K562 (cell line): ENCODE data around the gene ACTL10. TPM values are rescaled to one million over a fixed set of nuclear protein-coding genes. Genes with fewer than 3 reads are reported as not detected.
A peak's percentile ranks its signal among the peaks of the same experiment; 100 is the strongest.

Experiments used
- CBX3 ChIP-seq, 2 experiments: IDR thresholded peaks; 1 replicate in 1 of 2; 2 replicates in 1 of 2; pipeline ENCODE4 v1.6.1; 2012; ENCODE audit warnings: inconsistent platforms in 2 of 2, low read length in 2 of 2, borderline replicate concordance in 1 of 2, control low read depth in 1 of 2
- ETS2 ChIP-seq: IDR thresholded peaks from 2 replicates; pipeline ENCODE4 v1.6.1; 2016; ENCODE audit warnings: borderline replicate concordance, missing genetic modification characterization, mild to moderate bottlenecking, moderate library complexity, missing compliant biosample characterization; ENCODE audit not compliant: poor library complexity, severe bottlenecking
- FOS ChIP-seq: IDR thresholded peaks from 3 replicates; pipeline ENCODE4 v1.6.1; 2011; ENCODE audit not compliant: insufficient read length; ENCODE audit errors: extremely low read depth
- GTF2F1 ChIP-seq: IDR thresholded peaks from 2 replicates; pipeline ENCODE4 v1.6.1; 2011; ENCODE audit warnings: low read depth, low read length, improper control_type of control experiment
- ILK ChIP-seq: fragments of 450-650 bp; IDR thresholded peaks from 2 replicates; pipeline ENCODE4 v1.6.1; 2016; ENCODE audit warnings: missing genetic modification characterization, low read depth, mild to moderate bottlenecking, missing compliant biosample characterization, moderate library complexity, borderline replicate concordance
- MEF2D ChIP-seq: conservative IDR thresholded peaks from 2 replicates; pipeline ENCODE4 v1.6.1; 2016; ENCODE audit warnings: low read depth, missing genetic modification characterization, missing compliant biosample characterization
- MXI1 ChIP-seq: IDR thresholded peaks from 2 replicates; pipeline ENCODE4 v1.6.1; 2011; ENCODE audit warnings: low read depth, mild to moderate bottlenecking, improper control_type of control experiment, low read length
- NCOA6 ChIP-seq: fragments of 450-650 bp; IDR thresholded peaks from 2 replicates; pipeline ENCODE4 v1.6.1; 2017; ENCODE audit warnings: mild to moderate bottlenecking
- NR3C1 ChIP-seq: sonication (generic); formaldehyde crosslinking; IDR thresholded peaks from 2 replicates; pipeline ENCODE4 v1.8.1; 2022; ENCODE audit warnings: missing genetic modification reagents
- NUFIP1 ChIP-seq: fragments of 450-650 bp; IDR thresholded peaks from 2 replicates; pipeline ENCODE4 v1.6.1; 2018; ENCODE audit not compliant: partially characterized antibody
- PHB ChIP-seq: fragments of 250-450 bp; sonication (Bioruptor Pico); IDR thresholded peaks from 2 replicates; pipeline ENCODE4 v1.5.0; 2021
- PHTF2 ChIP-seq: fragments of 250-450 bp; sonication (Bioruptor Pico); IDR thresholded peaks from 2 replicates; pipeline ENCODE4 v1.5.0; 2021; ENCODE audit warnings: mild to moderate bottlenecking
- POLR2A ChIP-seq: fragments of 450-650 bp; conservative IDR thresholded peaks from 2 replicates; pipeline ENCODE4 v1.6.1; 2016
- SIN3A ChIP-seq, 2 experiments: fragments of 150-350 bp in 1 of 2; IDR thresholded peaks; 2 replicates each; pipeline ENCODE4 v1.6.1; 2011 to 2016; ENCODE audit warnings: borderline replicate concordance in 2 of 2, low read depth in 2 of 2, low read length in 2 of 2, mild to moderate bottlenecking in 2 of 2, moderate library complexity in 2 of 2; ENCODE audit not compliant: control insufficient read depth in 1 of 2
- SMARCA4 ChIP-seq: fragments of 450-650 bp; IDR thresholded peaks from 2 replicates; pipeline ENCODE4 v1.6.1; 2016
- SNIP1 ChIP-seq: fragments of 450-650 bp; IDR thresholded peaks from 2 replicates; pipeline ENCODE4 v1.7.1; 2017; ENCODE audit warnings: low read depth, mild to moderate bottlenecking
- STAT5A ChIP-seq: IDR thresholded peaks from 2 replicates; pipeline ENCODE4 v1.6.1; 2012; ENCODE audit warnings: low read length, inconsistent platforms, borderline replicate concordance
- ZFP30 ChIP-seq: fragments of 250-450 bp; sonication (Bioruptor Pico); IDR thresholded peaks from 2 replicates; pipeline ENCODE4 v1.8.0; 2022; ENCODE audit warnings: moderate library complexity, mild to moderate bottlenecking, inconsistent platforms, borderline replicate concordance
- polyA plus RNA-seq, 8 experiments: library from polyadenylated mRNA; depleted of rRNA in 4 of 8; stranded (reverse) in 5 of 8; unstranded in 3 of 8; fragments of >200 nt; fragmentation: Nextera tagmentation in 2 of 8; fragmentation: Illumina TruSeq in 1 of 8; extraction: Ambion mirVana in 2 of 8; extraction: Trizol in 1 of 8; gene quantifications; 2 replicates each; pipeline versions ENCODE4 v1.2.1 to v1.2.3, GENCODE V29; 2011 to 2014; ENCODE audit warnings: inconsistent platforms in 1 of 8, missing spikeins in 1 of 8
- total RNA-seq, 7 experiments: library from RNA; depleted of rRNA in 6 of 7; stranded (reverse); fragments of >200 nt in 6 of 7; fragmentation: Illumina TruSeq in 2 of 7; extraction: Trizol in 2 of 7; gene quantifications; 2 replicates each; pipeline versions ENCODE4 v1.2.1 to v1.2.3, GENCODE V29; 2011 to 2021; ENCODE audit warnings: low replicate concordance in 1 of 7
- TF ChIP-seq, protein P1 (sequence below), 2 experiments: IDR thresholded peaks in 1 of 2; conservative IDR thresholded peaks in 1 of 2; 2 replicates each; pipeline ENCODE4 v1.6.1; 2016; ENCODE audit warnings: low read depth in 2 of 2, mild to moderate bottlenecking in 1 of 2, missing compliant biosample characterization in 1 of 2, missing genetic modification characterization in 1 of 2, moderate library complexity in 1 of 2
- TF ChIP-seq, protein P2 (sequence below): fragments of 250-450 bp; sonication (Bioruptor Pico); IDR thresholded peaks from 2 replicates; pipeline ENCODE4 v1.4.0; 2020; ENCODE audit warnings: mild to moderate bottlenecking, moderate library complexity
- TF ChIP-seq, protein P3 (sequence below), 2 experiments: IDR thresholded peaks; 2 replicates each; pipeline ENCODE4 v1.6.1; 2011; ENCODE audit warnings: borderline replicate concordance in 1 of 2, control low read depth in 1 of 2, low read depth in 1 of 2, low read length in 1 of 2, mild to moderate bottlenecking in 1 of 2, mixed read lengths in 1 of 2, moderate library complexity in 1 of 2; ENCODE audit not compliant: insufficient read depth in 1 of 2, insufficient read length in 1 of 2, poor library complexity in 1 of 2, severe bottlenecking in 1 of 2; ENCODE audit errors: extremely low read depth in 1 of 2

The ACTL10 gene
- total and polyA plus RNA-seq, 9 of the 15 experiments (the other 6 are each of a cell fraction or from before 2014, with no cell fraction given), result 0.07 to 0.14 TPM; not detected in 7

GRCh38 chr20:33685328-33686099 is 18.8 kb downstream of the ACTL10 start (continued):
- TF ChIP-seq, protein P1, sequence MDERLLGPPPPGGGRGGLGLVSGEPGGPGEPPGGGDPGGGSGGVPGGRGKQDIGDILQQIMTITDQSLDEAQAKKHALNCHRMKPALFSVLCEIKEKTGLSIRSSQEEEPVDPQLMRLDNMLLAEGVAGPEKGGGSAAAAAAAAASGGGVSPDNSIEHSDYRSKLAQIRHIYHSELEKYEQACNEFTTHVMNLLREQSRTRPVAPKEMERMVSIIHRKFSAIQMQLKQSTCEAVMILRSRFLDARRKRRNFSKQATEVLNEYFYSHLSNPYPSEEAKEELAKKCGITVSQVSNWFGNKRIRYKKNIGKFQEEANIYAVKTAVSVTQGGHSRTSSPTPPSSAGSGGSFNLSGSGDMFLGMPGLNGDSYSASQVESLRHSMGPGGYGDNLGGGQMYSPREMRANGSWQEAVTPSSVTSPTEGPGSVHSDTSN (CRISPR knock-in tag; IDR thresholded peaks at IDR 0.05; ENCODE audit: low read depth), result no peak
- TF ChIP-seq, protein P1 (tag; conservative IDR thresholded peaks at IDR 0.05; ENCODE audit: low read depth), result no peak
- TF ChIP-seq MXI1 (no peak), SNIP1 (no peak), NUFIP1 (no peak), NCOA6 (no peak), POLR2A (no peak; the same call in 1 of the 2 replicates), STAT5A (no peak), GTF2F1 (no peak), NR3C1 (no peak), PHTF2 (CRISPR knock-in tag) (no peak), ILK (tag) (no peak), MEF2D (tag) (no peak), FOS (no peak), ETS2 (no peak), ZFP30 (CRISPR knock-in tag) (no peak), SIN3A (IDR thresholded peaks at IDR 0.05; ENCODE audit: borderline replicate concordance in 2 of 2, control insufficient read depth in 1 of 2, low read depth in 2 of 2, low read length in 2 of 2) (peak; percentile 65 to 77; a peak in 2 of 4 replicates), PHB (no peak), CBX3 (IDR thresholded peaks at IDR 0.05; ENCODE audit: borderline replicate concordance in 1 of 2, low read length in 2 of 2) (0 out of 3 replicates have a peak, but pooled peaks of 1 of the 2 experiments have one; percentile 24), SMARCA4 (no peak)
- TF ChIP-seq, protein P2, sequence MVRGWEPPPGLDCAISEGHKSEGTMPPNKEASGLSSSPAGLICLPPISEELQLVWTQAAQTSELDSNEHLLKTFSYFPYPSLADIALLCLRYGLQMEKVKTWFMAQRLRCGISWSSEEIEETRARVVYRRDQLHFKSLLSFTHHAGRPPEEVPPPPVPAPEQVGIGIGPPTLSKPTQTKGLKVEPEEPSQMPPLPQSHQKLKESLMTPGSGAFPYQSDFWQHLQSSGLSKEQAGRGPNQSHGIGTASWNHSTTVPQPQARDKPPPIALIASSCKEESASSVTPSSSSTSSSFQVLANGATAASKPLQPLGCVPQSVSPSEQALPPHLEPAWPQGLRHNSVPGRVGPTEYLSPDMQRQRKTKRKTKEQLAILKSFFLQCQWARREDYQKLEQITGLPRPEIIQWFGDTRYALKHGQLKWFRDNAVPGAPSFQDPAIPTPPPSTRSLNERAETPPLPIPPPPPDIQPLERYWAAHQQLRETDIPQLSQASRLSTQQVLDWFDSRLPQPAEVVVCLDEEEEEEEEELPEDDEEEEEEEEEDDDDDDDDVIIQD (CRISPR knock-in tag), result no peak
- TF ChIP-seq, protein P3, sequence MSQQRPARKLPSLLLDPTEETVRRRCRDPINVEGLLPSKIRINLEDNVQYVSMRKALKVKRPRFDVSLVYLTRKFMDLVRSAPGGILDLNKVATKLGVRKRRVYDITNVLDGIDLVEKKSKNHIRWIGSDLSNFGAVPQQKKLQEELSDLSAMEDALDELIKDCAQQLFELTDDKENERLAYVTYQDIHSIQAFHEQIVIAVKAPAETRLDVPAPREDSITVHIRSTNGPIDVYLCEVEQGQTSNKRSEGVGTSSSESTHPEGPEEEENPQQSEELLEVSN (IDR thresholded peaks at IDR 0.05; ENCODE audit: borderline replicate concordance in 1 of 2, extremely low read depth in 1 of 2, insufficient read depth in 1 of 2, insufficient read length in 1 of 2, low read depth in 1 of 2, low read length in 1 of 2, poor library complexity in 1 of 2, severe bottlenecking in 1 of 2), result peak in 1 of 2 experiments; percentile 37
